Activated T-helper 1 cell treated with Interleukin-2 at 50 U/mL for 16 hours (primary cell): ENCODE data around the gene PCDH9.

Source experiments
- DNase-seq: peaks from one replicate; pipeline ENCODE4 v3.0.0-alpha.2; 2020; ENCODE audit warnings: low read depth

Gene PCDH9

GRCh38 chr13:67023130-67023876 lies 206.8 kb downstream of the PCDH9 start:
- no peak for DNase-seq

- DNase-seq: no peak
These were observed 211.4 kb downstream of the PCDH9 start for GRCh38 chr13:67018775-67019174.

- DNase-seq: no peak
These were observed 212.9 kb downstream of the PCDH9 start for GRCh38 chr13:67017276-67017675.

- DNase-seq: no peak
These were observed 214.0 kb downstream of the PCDH9 start for GRCh38 chr13:67015976-67016600.

GRCh38 chr13:67014399-67014798 lies 215.7 kb downstream of the PCDH9 start:
- DNase-seq: no peak

GRCh38 chr13:67013709-67014108 lies 216.4 kb downstream of the PCDH9 start:
- no peak for DNase-seq

GRCh38 chr13:67008075-67008668 lies 222.0 kb downstream of the PCDH9 start:
- no peak for DNase-seq

GRCh38 chr13:67004511-67004910 lies 225.6 kb downstream of the PCDH9 start:
- DNase-seq: no peak

GRCh38 chr13:67003743-67004142 lies 226.4 kb downstream of the PCDH9 start:
- no peak for DNase-seq

- no peak for DNase-seq
These were observed 228.8 kb downstream of the PCDH9 start for GRCh38 chr13:67001363-67001762.

GRCh38 chr13:66996503-66996902 lies 233.6 kb downstream of the PCDH9 start:
- no peak for DNase-seq

GRCh38 chr13:66995203-66995611 lies 234.9 kb downstream of the PCDH9 start:
- DNase-seq: no peak

- no peak for DNase-seq
These were observed 235.5 kb downstream of the PCDH9 start for GRCh38 chr13:66994517-66995202.

- no peak for DNase-seq
These were observed 236.0 kb downstream of the PCDH9 start for GRCh38 chr13:66994097-66994496.

- no peak for DNase-seq
These were observed 237.4 kb downstream of the PCDH9 start for GRCh38 chr13:66992719-66993118.

- DNase-seq: no peak
These were observed 238.0 kb downstream of the PCDH9 start for GRCh38 chr13:66992183-66992582.

GRCh38 chr13:66984241-66984640 lies 245.9 kb downstream of the PCDH9 start:
- no peak for DNase-seq

GRCh38 chr13:66981912-66982311 lies 248.2 kb downstream of the PCDH9 start:
- DNase-seq: no peak

GRCh38 chr13:66977161-66977560 lies 253.0 kb downstream of the PCDH9 start:
- no peak for DNase-seq

GRCh38 chr13:66974889-66975288 lies 255.2 kb downstream of the PCDH9 start:
- DNase-seq: no peak

- no peak for DNase-seq
These were observed 256.0 kb downstream of the PCDH9 start for GRCh38 chr13:66974174-66974573.

GRCh38 chr13:66972659-66973058 lies 257.5 kb downstream of the PCDH9 start:
- DNase-seq: no peak

- no peak for DNase-seq
These were observed 259.1 kb downstream of the PCDH9 start for GRCh38 chr13:66971004-66971403.
